ENCODE measurements around the gene BRI3BP.
"Not testable (repeated sequence)": the region's sequence is repeated elsewhere in the genome, so short reads cannot be mapped to it uniquely, and the experiment has no call there.

The BRI3BP gene

DNA sequence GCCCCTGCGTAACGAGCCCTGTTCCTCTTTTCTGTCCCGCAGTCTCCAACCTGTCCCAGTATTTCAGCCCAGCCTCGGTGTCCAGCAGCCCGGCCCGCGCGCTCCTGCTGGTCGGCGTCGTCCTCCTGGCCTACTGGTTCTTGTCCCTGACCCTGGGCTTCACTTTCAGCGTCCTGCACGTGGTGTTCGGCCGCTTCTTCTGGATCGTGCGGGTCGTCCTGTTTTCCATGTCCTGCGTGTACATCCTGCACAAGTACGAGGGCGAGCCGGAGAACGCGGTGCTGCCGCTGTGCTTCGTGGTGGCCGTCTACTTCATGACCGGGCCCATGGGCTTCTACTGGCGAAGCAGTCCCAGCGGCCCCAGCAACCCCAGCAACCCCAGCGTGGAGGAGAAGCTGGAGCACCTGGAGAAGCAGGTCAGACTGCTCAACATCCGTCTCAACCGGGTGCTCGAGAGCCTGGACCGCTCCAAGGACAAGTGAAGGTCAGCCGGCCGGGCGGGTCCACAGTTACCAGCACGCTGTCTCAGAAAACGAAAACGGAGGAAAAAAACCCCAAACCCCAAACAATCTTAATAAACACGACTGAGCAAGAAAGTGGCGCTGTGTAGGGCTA, 31.6 kb downstream of the BRI3BP start:
- no peak for DNase-seq

DNA sequence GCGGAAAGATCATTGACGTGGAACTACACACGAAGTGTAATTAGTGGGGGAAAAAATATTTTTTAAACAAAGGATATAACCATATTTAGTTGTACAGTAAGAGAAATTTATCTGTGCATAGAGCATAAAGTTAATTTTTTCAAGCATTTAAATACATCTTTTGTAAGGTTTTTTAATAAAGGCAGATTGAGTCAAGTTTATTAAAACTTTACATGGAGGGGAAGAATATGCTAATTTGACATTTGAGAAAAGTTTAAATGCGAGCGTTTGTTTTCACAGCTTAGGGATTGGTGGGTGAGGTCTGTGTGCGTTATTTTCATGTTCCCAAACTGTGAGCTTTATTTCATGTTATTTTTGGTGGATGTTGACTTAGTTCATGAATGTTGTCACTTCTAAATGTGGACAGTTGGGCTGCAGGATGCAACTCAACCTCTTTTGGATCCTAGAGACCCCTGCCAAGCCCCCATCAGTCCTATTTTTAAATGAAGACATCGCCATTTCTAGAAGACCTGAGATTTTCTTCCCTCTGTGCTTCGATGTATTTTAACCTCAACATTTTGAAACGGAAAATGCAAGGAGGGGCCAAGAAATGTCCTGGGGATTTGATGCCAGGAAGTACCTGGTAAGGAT, 32.3 kb downstream of the BRI3BP start:
- no peak for DNase-seq

DNA sequence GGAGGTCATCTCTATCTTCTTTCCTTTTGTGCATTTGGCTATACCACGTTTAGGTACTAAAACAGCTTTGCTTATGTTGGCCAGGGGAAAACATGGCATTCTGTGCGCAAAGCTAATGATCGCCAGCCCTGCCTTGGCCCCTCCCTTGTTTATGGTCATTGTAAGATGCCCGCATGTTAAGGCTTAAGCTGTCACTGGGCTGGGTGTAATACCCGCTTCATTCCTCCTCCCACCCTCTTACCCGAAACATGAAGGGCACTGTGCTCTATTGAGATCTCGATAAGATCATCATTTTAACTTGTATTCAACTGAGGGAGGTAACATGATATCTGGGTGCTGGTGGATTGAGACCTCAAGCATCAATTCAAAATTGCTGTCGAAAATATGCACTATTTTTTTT, 34.7 kb downstream of the BRI3BP start:
- DNase-seq: no peak

DNA sequence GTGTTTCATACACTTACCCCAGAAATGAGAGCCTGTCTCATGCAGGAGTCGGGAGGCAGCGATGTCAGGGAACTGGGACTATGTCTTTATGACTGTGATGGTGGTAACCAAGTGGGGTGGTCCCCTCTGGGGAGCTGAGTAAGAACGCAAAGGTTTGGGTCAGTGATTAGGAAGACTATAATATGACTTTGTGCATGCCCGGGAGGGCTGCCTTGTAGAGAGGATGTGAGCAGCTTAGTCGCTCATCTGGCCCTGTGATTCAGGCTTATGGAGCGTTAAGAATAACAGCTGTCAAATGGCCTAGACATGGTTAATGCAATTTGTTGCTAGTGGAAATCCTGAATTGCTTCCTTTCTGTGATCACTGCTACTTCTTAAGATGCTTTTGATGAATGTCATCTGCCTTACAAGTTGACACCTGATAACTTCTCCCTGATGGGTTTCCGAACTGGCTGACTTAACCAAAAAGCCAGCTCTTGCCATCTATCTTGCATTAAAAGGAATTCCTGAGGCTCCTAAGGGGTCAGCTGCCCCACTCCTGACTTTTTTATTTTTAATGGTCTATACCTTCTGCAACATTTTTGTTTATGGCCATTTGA, 36.4 kb downstream of the BRI3BP start:
- peak; percentile 40 for DNase-seq

DNA sequence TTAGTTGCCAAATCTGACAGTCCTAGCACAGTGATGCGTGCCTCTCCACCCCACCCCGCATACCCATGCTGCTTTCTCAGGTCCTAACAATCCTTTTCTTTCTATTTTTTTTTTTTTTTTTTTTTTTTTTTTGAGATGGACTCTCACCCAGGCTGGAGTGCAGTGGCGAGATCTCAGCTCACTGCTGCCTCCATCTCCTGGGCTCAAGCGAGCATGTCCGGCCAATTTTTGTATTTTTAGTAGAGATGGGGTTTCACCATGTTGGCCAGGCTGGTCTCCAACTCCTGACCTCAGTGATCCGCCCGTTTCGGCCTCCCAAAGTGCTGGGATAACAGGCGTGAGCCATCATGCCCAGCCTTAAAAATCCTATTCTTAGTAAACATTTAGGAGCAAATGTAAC, 38.0 kb downstream of the BRI3BP start:
- not testable (repeated sequence) for DNase-seq

DNA sequence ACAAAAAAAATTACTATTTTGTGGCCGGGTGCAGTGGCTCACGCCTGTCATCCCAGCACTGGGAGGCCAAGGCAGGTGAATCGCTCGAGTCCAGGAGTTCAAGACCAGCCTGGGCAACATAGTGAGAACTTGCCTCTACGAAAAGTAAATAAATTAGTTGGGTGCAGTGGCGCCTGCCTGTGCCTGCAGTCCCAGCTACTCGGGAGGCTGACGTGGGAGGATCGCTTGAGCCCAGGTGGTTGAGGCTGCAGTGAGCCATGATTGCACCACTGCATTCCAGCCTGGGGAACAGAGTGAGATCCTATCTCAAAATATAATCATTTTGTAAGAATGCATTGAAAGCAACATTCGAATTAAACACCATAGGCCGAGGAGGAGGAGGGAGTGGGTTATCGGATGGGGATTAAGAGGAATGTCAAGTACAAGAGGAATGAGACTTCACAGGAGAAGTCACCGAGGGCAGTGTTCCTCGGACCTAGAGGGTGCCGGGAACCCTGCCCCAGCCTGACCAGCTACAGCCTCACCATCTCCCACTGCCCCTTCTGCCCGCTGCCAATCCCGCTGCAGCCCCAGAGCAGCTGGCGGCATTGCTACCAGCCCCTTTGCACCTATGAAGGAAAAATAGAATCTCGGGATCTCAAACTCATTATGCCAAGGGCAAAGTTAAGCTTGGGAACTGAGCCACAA, 39.2 kb downstream of the BRI3BP start:
- DNase-seq: no peak

DNA sequence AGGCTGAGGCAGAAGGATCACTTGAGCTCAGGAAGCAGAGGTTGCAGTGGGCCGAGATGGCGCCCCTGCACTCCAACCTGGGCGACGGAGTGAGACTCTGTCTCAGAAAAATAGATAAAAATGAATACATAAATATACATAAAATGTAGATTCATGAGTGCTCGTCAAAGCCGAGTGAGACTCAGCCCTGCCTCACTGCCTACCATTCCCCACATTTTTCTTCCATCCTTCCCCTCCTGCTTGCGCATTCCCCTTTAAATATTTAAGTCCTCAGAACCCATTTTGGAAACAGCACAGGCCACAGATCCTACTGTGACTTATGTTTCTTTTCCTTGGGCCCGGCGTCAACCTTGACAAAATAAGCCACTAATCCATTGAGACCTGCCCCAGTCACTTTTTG, 39.8 kb downstream of the BRI3BP start:
- DNase-seq: no peak

DNA sequence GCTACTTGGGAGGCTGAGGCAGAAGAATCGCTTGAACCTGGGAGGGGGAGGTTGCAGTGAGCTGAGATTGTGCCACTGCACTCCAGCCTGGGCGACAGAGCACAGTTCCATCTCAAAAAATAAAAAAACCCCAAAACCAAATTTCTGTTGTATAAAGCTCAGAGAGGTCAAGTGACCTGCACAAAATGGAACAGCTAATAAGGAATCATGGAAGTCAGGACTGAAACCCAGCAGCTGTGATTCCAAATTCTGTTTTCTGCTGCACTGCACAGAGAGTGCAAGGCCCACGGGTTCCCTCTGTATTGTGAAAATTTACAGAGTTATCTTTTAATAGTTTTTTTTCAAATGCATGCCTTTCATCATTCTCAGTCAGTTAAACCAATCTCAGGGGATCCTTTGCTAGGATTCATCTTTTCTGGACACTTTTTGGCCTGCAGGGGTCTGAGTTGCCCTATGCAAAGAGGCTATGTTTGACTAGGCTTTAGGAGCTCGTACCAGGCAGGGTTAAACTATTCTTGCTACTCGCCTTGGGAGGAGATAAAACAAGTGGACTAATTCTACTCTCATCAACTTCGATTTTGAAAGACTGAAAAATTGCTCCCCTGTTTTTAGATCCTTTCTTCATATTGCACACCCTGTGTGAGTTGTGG, 45.7 kb downstream of the BRI3BP start:
- DNase-seq: no peak

DNA sequence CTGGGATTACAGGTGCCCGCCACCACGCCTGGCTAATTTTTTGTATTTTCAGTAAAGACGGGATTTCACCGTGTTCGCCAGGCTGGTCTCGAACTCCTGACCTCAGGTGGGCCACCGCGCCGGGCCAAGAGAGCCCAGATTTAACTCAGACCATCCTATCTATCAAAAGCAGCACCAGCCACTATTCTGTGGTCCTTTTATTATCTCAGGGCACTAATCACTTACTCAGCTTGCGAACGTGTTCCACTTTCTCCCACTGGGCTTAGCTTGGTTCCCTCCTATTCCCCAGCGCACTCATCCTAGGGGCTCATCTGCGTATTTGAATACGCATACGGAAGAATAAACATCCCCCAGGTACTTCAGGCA, 55.6 kb downstream of the BRI3BP start:
- no peak for DNase-seq

DNA sequence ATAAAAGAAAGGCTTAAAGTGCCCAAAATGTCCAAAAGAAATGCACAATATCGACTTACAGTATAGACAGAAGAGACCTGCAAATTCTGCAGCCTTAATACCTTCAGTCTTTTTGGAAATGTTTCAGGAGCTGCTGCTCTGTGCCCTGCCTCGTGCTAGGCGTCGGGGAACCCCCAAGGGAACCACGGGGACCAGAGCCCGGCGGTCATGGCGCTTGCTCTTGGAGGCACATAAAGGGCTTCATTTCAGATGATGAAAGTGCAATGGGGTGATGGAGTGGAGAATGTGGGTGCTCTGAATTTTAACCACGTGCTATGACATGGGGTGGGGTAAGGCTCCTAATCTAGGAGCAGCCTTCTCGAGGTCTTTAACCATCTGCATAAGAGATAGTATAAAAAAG, 57.0 kb downstream of the BRI3BP start:
- no peak for DNase-seq

DNA sequence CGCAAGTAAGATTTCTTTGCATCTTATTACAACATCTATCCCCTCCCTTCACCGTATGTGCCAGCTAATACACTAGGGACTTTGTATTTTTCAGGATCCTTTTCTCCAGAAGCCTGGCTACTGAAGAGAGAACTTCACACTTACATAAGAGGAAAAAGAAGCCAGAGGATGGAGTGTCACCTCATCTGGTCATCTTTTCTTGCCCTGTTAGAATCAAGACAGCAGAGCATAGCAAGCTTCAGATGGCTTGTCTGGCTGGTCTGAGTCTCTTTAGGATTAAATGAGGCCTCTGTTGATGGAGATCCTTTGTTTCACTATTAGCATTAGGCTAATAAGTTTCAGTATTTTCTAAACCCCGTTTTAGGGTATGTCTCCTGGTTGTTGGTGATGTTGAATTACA, 57.4 kb downstream of the BRI3BP start:
- no peak for DNase-seq

DNA sequence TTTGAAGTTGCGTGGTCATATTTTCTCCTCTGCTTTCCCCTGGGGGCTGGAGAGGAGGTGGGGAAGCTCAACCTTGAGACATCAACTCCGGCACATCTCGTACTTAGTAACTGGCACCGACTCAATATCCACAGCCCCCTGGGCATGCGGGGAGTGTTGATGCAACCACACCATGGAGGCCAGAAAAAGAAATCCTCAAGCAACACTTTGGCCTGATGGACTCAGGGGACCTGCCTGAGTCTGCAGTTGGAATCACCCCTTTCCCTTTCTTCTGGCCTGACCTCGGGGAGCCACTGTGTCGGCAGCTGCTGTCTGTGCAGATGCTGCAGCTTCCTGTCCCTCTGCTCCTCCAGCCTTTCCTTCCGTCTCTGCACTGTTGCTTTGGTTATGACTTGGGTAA, 60.4 kb downstream of the BRI3BP start:
- DNase-seq: no peak

DNA sequence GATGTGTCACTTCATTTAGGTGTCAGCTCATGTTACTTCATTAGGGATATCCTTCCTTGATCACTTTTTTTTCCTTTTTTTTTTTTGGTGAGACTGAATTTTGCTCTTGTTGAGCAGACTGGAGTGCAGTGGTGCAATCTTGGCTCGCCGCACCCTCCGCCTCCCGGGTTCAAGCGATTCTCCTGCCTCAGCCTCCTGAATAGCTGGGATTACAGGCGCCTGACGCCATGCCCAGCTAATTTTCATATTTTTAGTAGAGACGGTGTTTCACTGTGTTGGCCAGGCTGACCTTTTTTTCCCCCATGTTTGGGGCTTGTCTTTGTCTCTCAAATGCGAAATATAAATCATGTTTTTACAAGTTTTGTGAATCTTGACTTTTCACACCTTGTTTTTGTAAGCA, 62.1 kb downstream of the BRI3BP start:
- no peak for DNase-seq

DNA sequence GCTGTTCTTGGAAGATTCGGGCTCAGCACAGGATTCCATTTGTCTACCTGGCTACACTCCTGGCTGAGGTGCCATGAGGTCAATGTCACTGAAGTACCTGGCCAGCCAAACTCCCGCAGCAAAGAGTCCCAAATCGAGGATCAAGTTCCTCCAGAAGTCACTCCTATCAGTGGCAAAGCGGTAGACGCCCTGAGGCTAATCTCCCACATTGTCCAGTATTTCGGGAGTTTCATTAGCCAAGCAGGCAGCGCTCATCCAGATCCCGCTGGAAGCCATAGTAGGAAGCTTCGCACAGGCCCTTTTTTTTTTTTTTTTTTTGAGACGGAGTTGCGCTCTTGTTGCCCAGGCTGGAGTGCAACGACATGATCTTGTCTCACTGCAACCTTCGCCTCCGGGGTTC, 62.9 kb downstream of the BRI3BP start:
- DNase-seq: no peak

DNA sequence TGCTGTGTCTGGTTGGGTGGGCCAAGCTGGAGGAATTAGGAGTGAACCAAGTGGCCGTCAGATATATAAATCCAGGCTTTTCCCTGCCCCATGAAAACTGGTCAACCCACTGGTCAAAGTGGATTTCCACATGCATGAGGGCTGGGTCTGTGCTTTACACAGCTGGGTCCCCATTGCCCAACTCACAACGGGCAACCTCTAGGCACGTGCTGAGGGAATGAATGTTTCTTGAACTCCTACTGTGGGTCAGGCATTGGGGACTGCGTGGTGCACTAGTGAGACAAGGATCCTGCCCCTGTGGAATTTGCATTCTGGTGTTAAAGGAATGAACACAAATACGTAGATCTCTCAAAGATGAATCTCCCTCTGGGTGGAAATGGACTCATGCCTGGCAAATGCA, 64.3 kb downstream of the BRI3BP start:
- no peak for DNase-seq

DNA sequence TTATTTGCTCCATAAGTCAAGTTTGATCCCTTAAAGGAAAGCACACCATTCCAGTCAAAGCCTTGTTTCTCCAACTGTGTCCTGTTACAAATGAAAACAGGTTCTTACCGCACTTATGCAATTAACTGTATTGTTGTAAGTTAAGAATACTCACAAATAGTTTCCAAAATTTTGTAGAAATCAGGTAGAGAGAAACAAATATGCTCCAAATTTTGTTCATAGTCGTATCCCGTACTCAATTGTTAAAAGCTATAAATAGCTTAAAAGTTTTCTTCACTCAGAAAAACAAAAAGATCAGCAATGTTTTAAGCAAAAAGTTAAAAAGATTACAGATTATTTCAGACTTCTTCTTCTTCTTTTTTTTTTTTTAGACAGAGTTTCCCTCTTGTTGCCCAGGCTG, 67.8 kb downstream of the BRI3BP start:
- DNase-seq: no peak

DNA sequence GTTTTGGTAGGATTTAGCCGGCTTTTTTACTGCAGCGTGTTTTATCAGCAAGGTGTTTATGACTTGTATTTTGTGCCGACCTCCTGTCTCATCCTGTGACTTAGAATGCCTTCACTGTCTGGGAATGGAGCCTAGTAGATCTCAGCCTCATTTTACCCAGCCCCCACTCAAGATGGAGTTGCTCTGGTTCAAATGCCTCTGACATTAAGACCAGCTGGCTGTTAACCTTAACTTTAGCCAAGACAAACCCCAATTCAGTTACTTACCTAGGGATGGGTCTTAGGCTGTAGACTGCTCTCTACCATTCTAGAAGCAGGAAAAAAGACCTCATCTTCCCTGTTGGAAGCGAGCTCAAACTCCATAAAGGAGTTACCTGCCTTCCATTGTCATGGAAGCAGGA, 70.1 kb downstream of the BRI3BP start:
- DNase-seq: not testable (repeated sequence)

DNA sequence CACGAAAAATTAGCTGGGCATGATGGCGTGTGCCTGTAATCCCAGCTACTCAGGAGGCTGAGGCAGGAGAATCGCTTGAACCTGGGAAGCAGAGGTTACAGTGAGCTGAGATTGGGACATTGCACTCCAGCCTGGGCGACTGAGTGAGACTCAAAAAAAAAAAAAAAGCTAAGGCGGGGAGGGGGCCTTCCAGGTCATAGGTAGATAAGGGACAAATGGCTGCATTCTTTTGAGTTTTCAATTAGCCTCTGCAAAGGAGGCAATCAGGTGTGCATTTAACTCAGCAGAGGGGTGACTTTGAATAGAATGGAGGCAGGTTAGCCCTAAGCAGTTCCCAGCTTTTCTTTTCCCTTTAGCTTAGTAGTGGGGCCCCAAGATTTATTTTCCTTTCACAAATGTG, 71.0 kb downstream of the BRI3BP start:
- no peak for DNase-seq

DNA sequence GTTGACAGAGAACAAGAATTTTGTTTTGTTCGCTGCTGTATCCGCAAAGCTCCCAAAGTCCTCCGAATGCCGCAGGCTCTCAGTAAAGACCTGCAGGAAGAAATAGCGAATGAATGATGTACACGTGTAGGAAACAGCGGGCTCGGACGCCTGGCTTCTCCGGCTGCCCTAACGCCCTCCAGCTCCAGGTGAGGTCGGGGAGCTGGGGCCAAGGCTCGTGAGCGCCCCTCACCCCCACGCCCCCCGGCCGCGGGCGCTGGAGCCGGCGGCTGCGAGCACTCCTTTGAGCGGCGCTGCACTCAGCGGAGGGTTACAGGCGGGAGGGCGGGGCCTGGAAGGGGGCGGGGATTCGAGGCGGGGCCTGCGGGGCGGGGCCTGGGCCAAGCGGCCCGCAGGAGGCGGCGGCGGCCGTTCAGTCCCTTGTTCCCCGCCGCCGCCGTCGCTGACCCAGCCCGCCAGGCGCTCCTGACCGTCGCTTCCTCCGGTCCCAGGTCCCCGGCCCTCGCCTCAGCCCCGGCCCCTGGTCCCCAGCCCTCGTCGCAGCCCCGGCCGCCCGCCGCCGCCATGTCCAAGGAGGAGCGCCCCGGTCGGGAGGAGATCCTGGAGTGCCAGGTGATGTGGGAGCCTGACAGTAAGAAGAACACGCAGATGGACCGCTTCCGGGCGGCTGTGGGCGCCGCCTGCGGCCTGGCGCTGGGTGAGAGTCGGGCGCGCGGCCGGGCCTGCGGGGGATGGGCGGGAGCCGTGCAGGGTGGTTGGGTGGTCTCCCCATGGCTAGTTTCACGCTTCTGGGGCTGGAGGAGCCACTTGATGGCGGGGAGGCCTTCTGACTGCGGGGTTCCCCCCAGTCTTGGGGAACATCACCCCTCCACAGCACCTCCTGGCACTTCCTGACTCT, 71.8 kb downstream of the BRI3BP start, which contains the start of gene AACS:
Gene AACS, plus strand, starts transcription at position 415 of the 898 bp plus-strand sequence. Its CDS starts 150 bp downstream, at position 565.
- no peak for DNase-seq

DNA sequence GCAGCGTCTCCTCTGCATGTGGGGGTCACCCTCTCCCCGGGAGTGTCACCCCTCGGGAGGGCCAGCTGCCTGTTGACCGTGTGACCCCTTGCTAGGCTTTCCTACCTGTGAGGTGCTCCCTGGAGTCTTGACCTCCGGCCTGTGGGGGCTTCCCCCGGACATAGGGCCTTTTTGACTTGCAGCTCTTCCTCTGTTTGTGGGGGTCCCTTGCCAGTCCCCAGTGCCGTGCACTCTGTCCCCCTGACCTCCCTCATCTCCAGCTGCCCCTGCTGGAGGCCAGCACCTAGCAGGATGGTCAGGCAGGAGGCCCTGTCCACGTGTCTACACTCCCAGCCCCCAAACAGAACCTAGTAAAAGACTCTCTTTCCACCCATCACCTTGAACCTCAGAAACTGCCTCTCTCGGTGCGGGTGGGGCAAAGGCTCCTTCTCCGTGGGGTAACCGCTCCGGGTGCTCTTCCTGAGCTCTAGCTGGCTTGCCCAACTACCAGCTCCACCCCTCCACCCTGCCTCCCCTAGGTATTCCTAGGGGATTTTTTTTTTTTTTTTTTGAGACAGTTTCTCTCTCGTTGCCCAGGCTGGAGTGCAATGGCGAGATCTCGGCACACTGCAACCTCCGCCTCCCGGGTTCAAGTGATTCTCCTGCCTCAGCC, 72.6 kb downstream of the BRI3BP start:
- no peak for DNase-seq

DNA sequence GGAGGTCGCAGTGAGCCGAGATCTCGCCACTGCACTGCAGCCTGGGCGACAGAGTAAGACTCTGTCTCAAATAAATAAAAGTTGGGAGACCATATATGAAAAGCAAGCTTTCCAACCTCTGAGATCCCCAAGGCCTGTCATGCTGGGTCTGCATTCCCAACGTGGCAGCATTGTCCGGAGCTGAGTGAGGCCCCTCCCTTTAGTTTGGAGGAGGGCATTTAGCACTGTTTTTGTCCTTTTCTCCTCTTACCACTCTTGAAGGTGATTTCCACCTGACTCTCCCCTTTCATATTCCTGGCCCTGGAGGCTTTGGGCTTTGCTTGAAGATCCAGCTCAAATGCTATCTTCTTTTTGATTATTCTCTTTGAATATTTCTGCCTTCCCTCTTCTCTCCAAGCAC, 74.9 kb downstream of the BRI3BP start:
- no peak for DNase-seq

DNA sequence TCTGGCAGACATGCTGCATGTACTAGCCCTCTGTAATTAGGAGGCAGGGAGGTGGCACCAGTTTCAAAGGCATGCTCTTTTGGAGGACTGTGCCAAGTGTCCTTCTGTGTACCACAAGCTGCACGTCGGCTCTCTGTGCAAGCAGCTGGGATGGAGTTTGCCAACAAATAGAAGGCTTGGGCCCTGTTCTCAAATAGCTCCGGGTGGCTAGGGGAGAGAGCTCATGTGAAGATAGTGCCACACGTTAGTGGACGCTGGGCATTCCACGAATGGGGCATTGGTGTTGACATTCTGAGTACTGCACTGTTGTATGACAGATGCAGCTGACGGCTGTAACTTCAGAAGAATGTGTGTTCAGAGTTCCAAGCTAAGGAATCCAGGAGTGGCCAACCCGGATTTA, 76.2 kb downstream of the BRI3BP start:
- DNase-seq: no peak
